Stimulated activated CD8-positive, alpha-beta memory T cell treated with anti-CD3 and anti-CD28 coated beads, Interleukin-15, amount 100 ng/mL, for 48 hours (primary cell): ENCODE results near the gene MROH8.
"Not testable (repeated sequence)": the region's sequence is repeated elsewhere in the genome, so short reads cannot be mapped to it uniquely, and the experiment has no call there.

Experiments used
- DNase-seq, 2 donors: peaks; one replicate each; pipeline ENCODE4 v3.0.0-alpha.2; 2020; ENCODE audit warnings: low read depth in 2 of 2

The MROH8 gene

DNA sequence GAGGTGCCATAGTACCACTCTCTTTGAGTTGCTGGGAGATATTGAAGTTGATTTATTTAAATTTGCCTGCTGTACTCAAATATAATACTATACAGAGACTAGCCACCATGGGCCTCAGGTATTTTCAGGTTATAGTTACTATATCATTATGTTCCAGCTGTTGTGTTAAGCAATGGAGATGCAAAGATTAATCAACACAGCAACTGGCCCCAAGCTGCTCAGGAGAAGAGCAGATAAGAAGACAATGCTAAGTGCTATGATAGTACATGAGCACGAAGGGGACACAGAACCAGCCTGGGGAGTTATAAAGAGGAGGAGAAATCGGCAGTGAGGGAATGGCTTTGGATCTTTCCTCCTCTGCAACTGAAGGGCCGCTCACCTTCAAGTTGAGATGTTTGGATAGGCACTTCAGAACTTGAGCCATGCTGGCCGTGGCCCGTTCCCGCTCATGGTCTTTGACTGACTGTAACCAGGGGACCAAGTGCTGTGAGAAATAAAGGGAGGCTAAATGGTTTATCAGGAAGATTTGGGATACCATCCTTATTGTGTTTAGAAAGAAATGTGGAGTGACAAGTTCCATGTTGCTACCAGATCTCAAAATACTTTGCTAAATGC, 24.6 kb downstream of the MROH8 start:
- DNase-seq, result no peak

DNA sequence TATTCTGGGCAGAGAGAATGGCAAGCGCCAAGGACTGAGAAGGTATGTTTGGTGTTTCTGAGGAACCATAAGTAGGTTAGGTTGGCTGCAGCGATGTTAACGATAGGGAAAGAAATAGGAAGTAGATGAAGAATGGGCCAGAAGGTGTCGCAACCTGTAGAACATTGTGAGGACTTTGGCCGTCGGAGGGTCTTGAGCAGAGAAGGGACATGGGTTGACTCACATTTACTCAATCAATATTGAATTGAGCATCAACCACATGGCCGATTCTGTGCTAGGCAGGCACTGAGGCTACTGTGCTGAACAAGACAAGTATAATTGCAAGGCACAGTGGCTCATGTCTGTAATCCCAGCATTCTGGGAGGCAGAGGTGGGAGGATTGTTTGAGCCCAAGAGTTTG, 27.1 kb downstream of the MROH8 start:
- no peak for DNase-seq

DNA sequence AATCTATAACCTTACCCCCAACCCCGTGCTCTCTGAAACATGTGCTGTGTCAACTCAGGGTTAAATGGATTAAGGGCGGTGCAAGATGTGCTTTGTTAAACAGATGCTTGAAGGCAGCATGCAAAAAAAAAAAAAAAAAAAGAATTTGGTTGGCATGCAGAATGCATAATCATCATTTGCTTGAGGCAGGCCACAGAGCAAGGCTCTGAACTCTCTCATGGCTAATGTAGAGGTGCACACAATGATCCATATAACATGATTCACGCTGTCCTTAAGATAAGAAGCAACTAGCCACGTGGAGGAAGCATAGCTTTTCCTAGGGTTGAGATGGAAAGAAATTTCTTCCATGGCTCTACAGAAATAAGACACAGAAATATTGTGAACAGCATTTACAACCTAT, 27.8 kb downstream of the MROH8 start:
- DNase-seq, result no peak

DNA sequence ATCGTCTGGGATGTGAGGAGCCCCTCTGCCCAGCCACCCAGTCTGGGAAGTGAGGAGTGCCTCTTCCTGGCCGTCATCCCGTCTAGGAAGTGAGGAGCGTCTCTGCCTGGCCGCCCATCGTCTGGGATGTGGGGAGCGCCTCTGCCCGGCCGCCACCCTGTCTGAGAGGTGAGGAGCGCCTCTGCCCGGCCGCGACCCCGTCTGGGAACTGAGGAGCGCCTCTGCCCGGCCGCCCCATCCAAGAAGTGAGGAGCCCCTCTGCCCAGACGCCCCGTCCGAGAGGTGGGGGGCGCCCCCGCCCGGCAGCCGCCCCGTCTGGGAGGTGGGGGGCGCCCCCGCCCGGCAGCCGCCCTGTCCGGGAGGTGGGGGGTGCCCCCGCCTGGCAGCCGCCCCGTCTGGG, 28.5 kb downstream of the MROH8 start:
- DNase-seq, result not testable (repeated sequence)

DNA sequence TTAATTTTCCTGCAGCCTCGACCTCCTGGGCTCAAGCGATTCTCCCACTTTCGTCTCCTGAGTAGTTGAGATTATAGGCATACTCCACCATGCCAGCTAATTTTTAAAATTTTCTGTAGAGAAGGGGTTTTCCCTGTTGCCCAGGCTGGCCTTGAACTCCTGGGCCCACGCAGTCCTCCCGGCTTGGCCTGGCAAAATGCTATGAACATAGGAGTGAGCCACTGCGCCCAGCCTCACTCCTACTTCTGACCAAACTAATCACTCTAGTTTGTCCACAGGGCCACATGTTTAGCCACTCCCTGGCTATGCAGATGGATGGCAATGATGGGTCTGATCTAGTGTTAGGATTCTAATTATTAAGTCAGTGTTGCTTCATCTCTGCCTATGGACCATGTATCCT, 32.1 kb downstream of the MROH8 start:
- no peak for DNase-seq

DNA sequence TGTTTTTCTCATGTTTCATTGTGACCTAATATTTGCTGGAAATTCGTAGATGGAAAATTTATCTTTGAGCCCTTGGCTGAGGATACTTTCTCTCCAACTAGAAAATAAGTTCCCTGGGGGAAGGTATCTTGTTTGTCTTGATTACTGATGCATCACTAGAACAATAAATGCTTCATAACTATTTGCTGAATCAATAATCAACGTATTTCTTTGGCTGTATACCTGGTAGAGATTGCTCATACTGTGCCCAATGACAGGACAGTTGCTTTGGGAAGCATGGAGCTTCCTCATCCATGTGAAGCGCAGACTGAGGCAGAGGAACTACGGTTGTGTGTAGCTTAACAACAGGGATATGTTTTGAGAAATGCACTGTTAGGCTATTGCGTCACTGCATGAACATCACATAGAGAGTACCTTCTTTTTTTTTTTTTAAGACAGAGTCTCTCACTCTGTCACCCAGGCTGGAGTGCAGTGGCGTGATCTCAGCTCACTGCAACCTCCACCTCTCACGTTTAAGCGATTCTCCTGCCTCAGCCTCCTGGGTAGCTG, 34.4 kb downstream of the MROH8 start:
- no peak for DNase-seq

GRCh38 chr20:37142708-37143107, 36.6 kb downstream of the MROH8 start:
- no peak for DNase-seq

GRCh38 chr20:37137547-37137946, 41.8 kb downstream of the MROH8 start:
- DNase-seq, result no peak

DNA sequence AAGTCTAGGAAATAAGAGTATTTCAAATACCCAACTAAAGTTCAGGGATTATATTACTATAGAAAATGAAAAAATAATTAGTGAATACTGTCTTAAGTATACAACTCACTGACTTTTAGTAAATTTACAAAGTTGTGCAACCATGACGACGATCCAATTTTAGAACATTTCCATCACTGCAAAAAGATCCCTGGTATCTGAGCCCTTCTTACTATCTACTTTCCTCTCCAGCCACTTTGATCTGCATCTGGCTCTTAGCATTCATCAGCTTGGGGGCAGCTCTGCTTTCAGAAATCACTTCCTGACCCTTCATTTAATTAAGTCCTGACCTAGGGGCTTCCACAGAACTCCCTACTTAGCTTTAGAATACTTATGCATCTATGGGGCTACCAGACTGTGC, 45.4 kb downstream of the MROH8 start:
- no peak for DNase-seq

DNA sequence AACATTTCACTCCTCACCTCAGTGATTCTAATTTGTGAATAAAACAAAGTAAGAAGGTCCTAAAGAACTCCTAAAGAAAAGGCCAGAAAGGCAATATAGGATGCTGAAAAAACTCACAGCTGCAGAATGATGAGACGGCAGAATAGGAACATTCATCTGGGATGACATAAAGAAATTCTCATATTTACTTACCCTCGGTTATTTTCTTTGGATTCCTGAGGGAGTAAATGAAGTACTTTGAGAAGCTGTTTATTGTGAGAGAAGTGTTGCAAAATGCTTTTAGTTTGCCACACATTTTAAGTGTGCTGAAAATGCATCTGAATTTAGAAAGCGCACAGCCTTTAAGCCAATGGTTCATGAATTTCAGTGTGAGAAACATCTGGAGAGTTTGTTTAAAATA, 47.9 kb downstream of the MROH8 start:
- DNase-seq, result no peak

DNA sequence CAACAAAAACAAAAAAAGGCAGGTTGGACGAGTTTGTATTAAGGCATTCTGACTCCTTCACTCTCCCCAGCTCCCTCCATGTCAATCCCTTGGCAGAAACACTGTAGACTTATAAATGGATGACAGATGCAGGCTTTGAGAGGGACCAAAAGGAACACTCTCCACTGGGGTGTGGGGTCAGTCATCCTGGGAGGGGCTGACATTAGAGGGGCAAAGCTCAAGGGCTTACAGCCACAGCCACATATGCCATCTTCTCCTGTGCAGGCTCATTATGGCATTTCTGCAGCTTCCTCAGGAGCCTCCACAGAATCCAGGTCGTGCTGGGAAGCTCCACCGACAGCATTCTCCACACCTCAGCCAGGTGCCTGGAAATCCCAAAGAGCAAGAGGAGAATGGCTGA, 50.5 kb downstream of the MROH8 start:
- no peak for DNase-seq

DNA sequence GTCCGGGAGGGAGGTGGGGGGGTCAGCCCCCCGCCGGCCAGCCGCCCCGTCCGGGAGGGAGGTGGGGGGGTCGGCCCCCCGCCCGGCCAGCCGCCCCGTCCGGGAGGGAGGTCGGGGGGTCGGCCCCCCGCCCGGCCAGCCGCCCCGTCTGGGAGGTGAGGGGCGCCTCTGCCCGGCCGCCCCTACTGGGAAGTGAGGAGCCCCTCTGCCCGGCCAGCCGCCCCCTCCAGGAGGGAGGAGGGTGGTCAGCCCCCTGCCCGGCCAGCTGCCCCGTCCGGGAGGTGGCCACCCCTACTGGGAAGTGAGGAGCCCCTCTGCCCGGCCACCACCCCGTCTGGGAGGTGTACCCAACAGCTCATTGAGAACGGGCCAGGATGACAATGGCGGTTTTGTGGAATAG, 53.1 kb downstream of the MROH8 start:
- DNase-seq, result not testable (repeated sequence)

- no peak for DNase-seq
Measured at GRCh38 chr20:37123441-37123840, 55.9 kb downstream of the MROH8 start.

GRCh38 chr20:37120497-37120896, 58.9 kb downstream of the MROH8 start:
- DNase-seq, result no peak

DNA sequence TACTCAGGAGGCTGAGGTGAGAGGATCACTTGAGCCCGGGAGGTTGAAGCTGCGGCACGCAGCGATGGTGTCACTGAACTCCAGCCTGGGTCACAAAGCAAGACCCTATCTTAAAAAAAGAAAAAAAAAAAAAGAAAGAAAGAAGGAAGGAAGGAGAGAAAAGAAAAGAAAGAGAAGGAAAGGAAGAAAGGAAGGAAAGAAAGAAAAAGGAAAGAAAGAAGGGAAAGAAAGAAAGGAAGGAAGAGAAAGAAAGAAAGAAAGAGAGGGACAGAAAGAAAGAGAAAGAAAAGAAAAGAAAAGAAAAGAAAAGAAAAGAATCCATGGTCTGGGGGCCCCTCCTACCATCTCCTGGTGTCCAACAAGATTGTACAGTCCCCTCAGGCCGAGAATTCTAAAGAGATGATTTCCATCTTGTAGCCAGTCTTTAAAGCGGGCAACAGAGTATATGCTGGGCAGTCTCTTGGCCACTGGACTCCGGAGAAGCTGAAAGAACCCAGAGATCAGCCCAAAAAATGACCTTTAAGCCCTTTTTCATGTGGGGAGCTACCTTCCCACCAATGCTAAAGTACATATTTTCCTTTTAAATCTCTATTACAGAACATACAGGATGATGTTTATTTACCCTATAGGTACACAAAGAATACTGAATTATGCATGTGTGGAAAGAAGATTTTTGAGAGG, 59.9 kb downstream of the MROH8 start:
- DNase-seq, result no peak

GRCh38 chr20:37114012-37114411, 65.3 kb downstream of the MROH8 start:
- DNase-seq, result no peak

GRCh38 chr20:37111926-37112455, 67.4 kb downstream of the MROH8 start:
- DNase-seq, result no peak

GRCh38 chr20:37108676-37109075, 70.7 kb downstream of the MROH8 start:
- no peak for DNase-seq

DNA sequence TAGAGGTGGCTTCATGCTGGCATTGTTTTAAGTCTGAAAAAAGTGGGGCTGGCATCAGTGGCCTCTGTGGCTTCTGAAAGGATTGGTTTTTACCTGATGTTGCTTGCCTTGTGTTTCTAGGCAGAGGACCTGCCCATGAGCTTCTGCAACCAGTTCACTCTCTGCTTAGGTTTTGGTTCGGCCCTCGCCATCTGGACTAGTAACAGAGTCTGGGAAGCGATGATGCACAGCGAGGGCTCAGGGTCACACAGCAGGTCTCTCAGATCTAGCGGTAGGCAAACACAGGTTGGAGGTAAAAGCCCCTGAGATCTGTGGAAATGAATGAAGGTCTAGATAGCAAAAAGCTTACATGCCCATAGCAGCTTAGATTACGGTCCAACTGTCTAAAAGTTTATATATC, 76.8 kb downstream of the MROH8 start:
- DNase-seq, result no peak

DNA sequence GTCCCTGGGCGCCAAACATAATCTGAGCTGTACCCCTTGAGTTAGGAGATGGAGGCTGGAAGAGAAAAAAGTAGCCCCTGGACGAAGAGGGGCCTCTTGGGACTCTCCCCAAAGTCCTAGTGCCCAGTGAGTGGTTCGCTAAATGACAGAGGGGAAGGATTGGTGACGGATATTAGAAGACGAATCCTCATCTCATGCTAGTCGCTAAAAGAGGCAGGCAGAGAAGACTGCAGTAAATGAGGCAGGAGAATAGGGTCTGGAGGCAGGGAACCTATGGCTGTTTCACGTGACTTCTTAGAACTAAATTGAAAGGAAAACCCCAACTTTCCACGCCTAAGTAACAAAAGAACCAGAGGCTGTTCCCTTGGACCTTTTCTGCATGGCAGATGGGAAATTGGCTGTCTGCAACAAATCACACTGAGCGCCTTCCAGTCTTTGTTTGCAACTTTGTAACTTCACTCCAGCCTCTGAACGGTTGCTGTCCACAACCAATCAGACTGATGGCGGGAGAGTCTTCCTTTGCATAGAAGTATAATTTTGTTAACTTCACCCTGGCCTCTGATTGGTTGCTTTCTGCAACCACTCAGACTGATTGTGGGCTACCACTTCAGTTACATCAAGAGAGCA, 82.8 kb downstream of the MROH8 start:
- no peak for DNase-seq

DNA sequence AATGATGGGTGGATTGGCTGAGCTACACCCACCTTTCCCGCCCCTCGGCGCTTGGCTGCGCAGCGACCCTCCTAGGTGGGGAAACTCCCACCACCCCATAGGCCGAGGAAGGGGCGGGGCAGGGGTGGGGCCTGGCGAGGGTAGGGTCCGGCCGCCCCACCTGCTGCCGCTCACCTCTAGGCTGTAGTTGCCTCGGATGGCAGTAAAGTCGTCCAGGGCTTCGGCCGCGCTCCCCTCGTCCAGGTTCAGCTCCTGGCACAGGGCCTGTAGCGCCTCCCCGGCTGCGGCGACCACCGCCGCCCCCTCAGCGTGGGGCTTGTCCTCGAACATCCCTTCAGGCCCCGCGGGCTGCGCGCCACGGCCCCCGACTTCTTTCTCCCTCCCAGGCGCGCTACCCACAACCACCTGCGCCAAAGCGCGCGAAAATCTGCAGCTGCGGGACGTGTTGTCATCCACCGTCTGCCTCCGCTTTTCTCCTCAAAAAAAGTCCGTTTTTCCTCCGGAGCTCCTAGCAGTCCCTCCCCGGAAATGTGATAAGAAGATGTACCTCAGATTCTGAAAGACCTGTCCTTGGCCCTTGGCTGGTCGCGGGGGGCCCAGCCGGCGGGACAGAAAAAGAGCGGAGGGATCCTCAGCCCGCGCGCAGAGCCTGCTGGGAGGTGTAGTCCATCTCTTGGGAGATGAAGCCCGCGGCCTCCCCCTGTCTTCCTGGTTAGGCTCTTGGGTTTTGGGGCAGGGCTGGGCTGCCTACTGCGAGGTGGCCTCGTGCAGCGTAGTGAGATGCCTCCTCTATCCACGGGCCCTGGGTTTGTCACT, 83.5 kb downstream of the MROH8 start, which contains the start of gene RBL1:
RBL1 (minus strand) TSS at position 399 of the 816 bp plus-strand sequence; CDS start at position 330, 69 bp downstream.
- DNase-seq, result peak; percentile 80 to 81

DNA sequence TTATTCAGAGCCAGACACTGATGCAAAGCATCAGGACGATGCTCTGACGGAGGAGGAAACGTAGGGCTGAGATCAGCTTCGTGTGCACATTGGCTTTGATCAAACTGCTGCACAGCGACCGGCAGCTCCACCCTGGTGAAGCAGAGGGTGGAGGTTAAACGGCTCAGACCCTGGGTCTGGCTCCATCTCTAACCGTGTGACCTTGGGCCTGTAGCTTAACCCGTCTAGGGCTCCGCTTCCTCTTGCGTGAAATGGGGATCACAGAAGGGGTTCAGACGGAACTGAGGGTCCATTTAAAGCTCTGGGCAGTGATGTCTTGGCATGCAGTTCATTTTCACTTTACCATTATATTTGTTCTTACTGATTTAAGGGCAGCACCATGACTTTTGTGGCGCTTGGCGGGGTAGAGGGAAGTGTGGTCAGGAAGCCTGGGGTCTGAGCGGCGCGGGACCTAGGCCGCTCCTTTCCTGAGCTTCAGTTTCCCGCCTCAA, 84.2 kb downstream of the MROH8 start:
- peak; percentile 4 to 21 for DNase-seq
